Ovary (tissue), 9 donors: ENCODE measurements around the gene PPP1R36. TPM values are rescaled to one million over a fixed set of nuclear protein-coding genes. Genes with fewer than 3 reads are reported as not detected.

ENCODE experiments used
- DNase-seq, 5 donors: peaks; one replicate each; pipeline ENCODE4 v3.0.0-alpha.2; 2019 to 2020
- H3K27ac ChIP-seq, 2 donors: fragments of 200-600 bp; one replicate each; pipeline versions ENCODE4 v1.5.1 to v1.8.0; 2019 to 2022
- H3K27me3 ChIP-seq: fragments of 200-600 bp; one replicate; pipeline ENCODE4 v1.8.0; 2022
- H3K36me3 ChIP-seq: fragments of 200-600 bp; sonication (generic); one replicate; pipeline ENCODE4 v1.5.1; 2019
- H3K4me1 ChIP-seq: one replicate; pipeline ENCODE4 v1.8.1; 2013; ENCODE audit warnings: mild to moderate bottlenecking, moderate library complexity; ENCODE audit not compliant: insufficient read depth
- H3K4me3 ChIP-seq: fragments of 200-600 bp; sonication (generic); one replicate; pipeline ENCODE4 v1.5.1; 2017
- H3K9me3 ChIP-seq, 2 donors: fragments of 200-600 bp in 1 of 2; sonication (generic) in 1 of 2; one replicate each; pipeline versions ENCODE4 v1.5.1 to v1.8.1; 2013 to 2019; ENCODE audit warnings: mild to moderate bottlenecking in 1 of 2, moderate library complexity in 1 of 2
- CTCF ChIP-seq, 3 donors: fragments of 450-650 bp in 2 of 3; fragments of 200-600 bp in 1 of 3; IDR thresholded peaks; one replicate each; pipeline versions ENCODE4 v1.5.1 to v1.8.0; 2016 to 2022; ENCODE audit warnings: antibody characterized with exemption in 3 of 3, mild to moderate bottlenecking in 1 of 3
- EP300 ChIP-seq: sonication (generic); formaldehyde crosslinking; IDR thresholded peaks from one replicate; pipeline ENCODE4 v1.6.1; 2017; ENCODE audit warnings: antibody characterized with exemption
- POLR2A ChIP-seq: fragments of 450-650 bp; IDR thresholded peaks from one replicate; pipeline ENCODE4 v1.6.1; 2017; ENCODE audit warnings: antibody characterized with exemption, mild to moderate bottlenecking, moderate library complexity
- WGBS, 3 donors: extraction: QIAGEN DNeasy Blood & Tissue Kit in 1 of 3; methylation state at CpG; one replicate each; pipeline versions ENCODE4 v1.1.5 to v1.1.7; 2013 to 2017; 5-methylcytosine and 5-hydroxymethylcytosine counted together
- intact Hi-C, 4 donors: fragments of 100-400 bp; cut with DNase I; formaldehyde crosslinking; loops; one replicate each; pipeline versions ENCODE4 v1.11.0 to v1.15.1; 2022 to 2023
- polyA plus RNA-seq, 2 donors: library from polyadenylated mRNA; stranded (reverse); fragments of 200-250 nt in 1 of 2; fragments of 350-450 nt in 1 of 2; fragmentation: Illumina TruSeq in 1 of 2; extraction: RNeasy Lipid Tissue Mini Kit (QIAGEN cat#74804) in 1 of 2; gene quantifications; one replicate each; pipeline ENCODE4 v1.2.3, GENCODE V29; 2013 to 2014
- total RNA-seq, 7 donors: library from RNA; depleted of rRNA in 2 of 7; stranded (reverse); fragments of >200 nt in 2 of 7; fragmentation: NEBNext Ultra II Directional in 3 of 7; extraction: Animal tissue kit (Norgen Biotek cat#: 25700) in 3 of 7; gene quantifications; one replicate each; pipeline versions ENCODE4 v1.1.0 to v1.2.4, GENCODE V29; 2016 to 2023
- donor health status: DM: no; HTN: no; CAD: no; lungs with moderate emphysema.
- donor health status: DM: no; HTN: no; CAD: no.
- donor health status: Bipolar disorder and iron deficiency.
- donor health status: DM: yes; HTN: yes; CAD: no.
- donor health status: DM: no; HTN: no; CAD: no.
- donor health status: DM: yes; HTN: yes; CAD: no.

Gene PPP1R36
- total and polyA plus RNA-seq, 9 donors = 0.24 to 6.7 (median 0.48) TPM; not detected in 2

GRCh38 chr14:64525354-64525753 is 24.4 kb upstream of the PPP1R36 start:
- no peaks in the 10 kb centered on the region for H3K4me1 ChIP-seq
- intact Hi-C loops = no loop called here
- no peaks in the 10 kb centered on the region for H3K27me3 ChIP-seq
- no peak for DNase-seq
- no peak overlapping the region for H3K4me3 ChIP-seq
- H3K27ac ChIP-seq = no peak overlapping the region
- no peaks in the 10 kb centered on the region for H3K9me3 ChIP-seq
- H3K36me3 ChIP-seq = no peaks in the 10 kb centered on the region
- TF ChIP-seq CTCF (IDR thresholded peaks at IDR 0.05) = no peak
- no peak for TF ChIP-seq POLR2A
- TF ChIP-seq EP300 = no peak
- WGBS, 3 donors = 94 to 95% (median 94%) methylated on average over 2 of the region's 2 CpGs

GRCh38 chr14:64531567-64531966 is 18.2 kb upstream of the PPP1R36 start:
- 58 to 90% (median 89%) methylated on average over 2 of the region's 2 CpGs for WGBS, 3 donors
- TF ChIP-seq CTCF (IDR thresholded peaks at IDR 0.05) = no peak
- TF ChIP-seq EP300 = no peak
- TF ChIP-seq POLR2A = no peak
- DNase-seq = no peak
- intact Hi-C loops = no loop called here
- Histone ChIP-seq H3K36me3 (no peaks in the 10 kb centered on the region), H3K4me3 (no peak overlapping the region), H3K27ac (no peak overlapping the region), H3K4me1 (no peaks in the 10 kb centered on the region), H3K27me3 (no peaks in the 10 kb centered on the region), H3K9me3 (no peaks in the 10 kb centered on the region)

GRCh38 chr14:64536488-64537245 is 13.1 kb upstream of the PPP1R36 start:
- no peak for DNase-seq
- 66 to 71% (median 68%) methylated on average over 4 of the region's 4 CpGs for WGBS, 3 donors
- H3K4me1 ChIP-seq = peaks cover 5% of the 10 kb centered on the region
- no peak for TF ChIP-seq CTCF (IDR thresholded peaks at IDR 0.05)
- TF ChIP-seq EP300 = no peak
- no peak for TF ChIP-seq POLR2A
- H3K27ac ChIP-seq = no peak overlapping the region
- intact Hi-C loops = no loop called here
- no peaks in the 10 kb centered on the region for H3K9me3 ChIP-seq
- H3K27me3 ChIP-seq = no peaks in the 10 kb centered on the region
- H3K4me3 ChIP-seq = no peak overlapping the region
- no peaks in the 10 kb centered on the region for H3K36me3 ChIP-seq

GRCh38 chr14:64540208-64541202 is 9.3 kb upstream of the PPP1R36 start, which contains the start of gene HSPA2:
HSPA2 (plus strand) TSS chr14:64540741; CDS start chr14:64540850, 109 bp downstream.
- intact Hi-C loops = loop anchor here in 3 of 4 donors (2.0 to 10.0 kb wide), 3 partner anchors 94 to 98 kb away; no protein-coding TSS in a partner anchor
- no peaks in the 10 kb centered on the region for H3K27me3 ChIP-seq
- H3K36me3 ChIP-seq = no peaks in the 10 kb centered on the region
- 5 to 9% (median 7%) methylated on average over 65 to 79 of the region's 79 CpGs for WGBS, 3 donors
- no peaks in the 10 kb centered on the region for H3K9me3 ChIP-seq
- TF ChIP-seq CTCF (IDR thresholded peaks at IDR 0.05) = peak; percentile 73 to 93 (median 85)
- no peak for TF ChIP-seq EP300
- TF ChIP-seq POLR2A = peak; percentile 80
- peak within 1 kb of the TSS in 1 of 2 donors; percentile 57 for H3K27ac ChIP-seq
- DNase-seq = peak; percentile 98 to 100 (median 99)
- peak within 1 kb of the TSS; percentile 65 for H3K4me3 ChIP-seq
- peaks cover 8% of the 10 kb centered on the region for H3K4me1 ChIP-seq
